Inferior parietal cortex (tissue), 1 donor: ENCODE data around the gene C22orf23.

Source experiments
- DNase-seq: peaks from one replicate; pipeline ENCODE4 v3.0.0-alpha.2; 2016; ENCODE audit errors: extremely low spot score

The C22orf23 gene

DNA sequence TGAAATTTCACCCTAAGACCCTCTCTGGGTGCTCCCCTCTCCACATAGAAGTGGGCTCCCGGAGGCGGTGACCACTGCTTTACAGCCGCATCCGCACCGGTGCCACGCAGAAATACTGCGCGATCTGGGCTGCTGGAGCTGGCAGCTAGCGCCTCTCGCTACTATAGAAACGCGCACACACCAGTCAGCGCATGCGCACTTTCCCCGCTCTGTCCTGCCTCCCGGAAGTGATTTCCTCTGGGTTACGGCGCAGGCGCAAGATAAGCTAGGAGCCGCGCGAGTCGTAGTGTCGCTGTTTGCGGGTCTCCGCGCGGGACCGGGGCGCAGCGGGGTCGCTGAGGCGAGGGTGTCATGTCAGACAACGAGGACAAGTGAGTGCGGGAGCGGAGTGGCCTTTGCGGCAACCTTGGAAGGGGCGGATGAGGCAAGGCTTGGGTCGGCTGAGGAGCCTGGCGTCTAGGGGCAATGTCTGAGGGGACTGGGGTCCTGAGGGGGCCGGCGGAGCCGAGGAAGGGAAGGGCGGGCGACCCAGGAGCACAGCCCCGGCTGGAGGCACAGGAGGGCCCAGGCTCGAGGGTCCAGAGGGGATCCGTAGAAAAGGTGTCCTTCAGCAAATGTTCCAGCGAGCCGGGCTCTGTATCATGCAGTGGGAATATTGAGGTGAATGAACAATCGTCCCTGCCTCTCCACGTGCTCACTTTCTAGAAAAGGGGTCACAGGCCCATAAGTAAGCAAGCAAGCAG is at the start of gene C22orf23, which contains the start of gene POLR2F:
Gene C22orf23 (minus strand): TSS at position 165 of the 743 bp plus-strand sequence. CDS start 452 bp downstream, outside the sequence.
Gene POLR2F (plus strand): TSS at position 263 of the 743 bp plus-strand sequence. CDS start 89 bp downstream, at position 352.
- peak; percentile 98 for DNase-seq

DNA sequence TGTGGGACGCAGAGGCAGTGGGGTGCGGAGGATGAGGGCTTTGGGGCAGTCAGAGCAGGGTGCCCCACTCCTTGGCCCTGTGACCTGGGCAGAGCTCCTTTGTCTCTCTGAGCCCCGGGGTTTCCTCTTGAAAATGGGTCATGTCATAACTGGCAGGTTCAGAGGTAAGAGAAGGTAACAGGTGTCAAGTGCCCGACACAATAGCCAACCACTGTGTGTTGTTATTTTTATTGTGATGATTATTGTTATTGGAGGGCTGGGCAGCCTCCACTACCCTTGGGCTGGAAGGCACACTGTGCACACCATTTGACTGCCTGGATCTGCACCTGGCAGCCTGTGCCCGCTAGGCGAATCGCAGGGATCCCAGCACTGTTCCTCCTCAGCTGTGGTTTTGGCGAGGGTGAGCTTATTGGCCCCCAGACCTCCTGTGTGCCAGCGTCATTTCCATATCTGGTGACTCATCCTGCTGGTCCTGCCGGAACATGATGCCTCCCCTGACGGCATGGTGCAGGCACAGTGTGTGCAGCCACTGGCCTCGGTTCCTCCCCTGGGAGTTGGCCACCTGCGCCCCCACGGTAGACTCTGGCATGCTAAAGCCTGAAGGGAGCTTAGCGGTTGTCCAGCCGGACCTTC is 46.4 kb upstream of the C22orf23 start:
- no peak for DNase-seq

DNA sequence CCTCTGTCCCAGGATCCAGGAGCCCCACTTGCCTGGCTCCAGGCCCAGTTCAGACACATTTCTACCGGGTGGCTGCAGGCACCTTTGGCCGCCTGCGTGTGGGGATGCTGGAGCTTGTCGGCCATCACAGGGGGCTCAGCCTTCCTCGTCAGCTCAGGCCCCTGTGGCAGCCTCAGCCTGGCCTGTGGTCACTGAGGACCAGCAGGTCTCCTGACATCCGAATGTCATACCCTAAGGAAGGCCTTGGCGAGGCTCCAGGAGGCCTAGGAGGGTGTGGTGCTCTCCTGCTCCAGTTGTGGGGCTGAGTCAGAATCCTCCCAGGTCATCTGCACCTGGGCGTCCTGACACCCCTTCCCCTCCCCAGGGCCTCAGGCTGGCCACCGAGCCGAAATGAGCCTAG is 45.8 kb upstream of the C22orf23 start:
- no peak for DNase-seq

DNA sequence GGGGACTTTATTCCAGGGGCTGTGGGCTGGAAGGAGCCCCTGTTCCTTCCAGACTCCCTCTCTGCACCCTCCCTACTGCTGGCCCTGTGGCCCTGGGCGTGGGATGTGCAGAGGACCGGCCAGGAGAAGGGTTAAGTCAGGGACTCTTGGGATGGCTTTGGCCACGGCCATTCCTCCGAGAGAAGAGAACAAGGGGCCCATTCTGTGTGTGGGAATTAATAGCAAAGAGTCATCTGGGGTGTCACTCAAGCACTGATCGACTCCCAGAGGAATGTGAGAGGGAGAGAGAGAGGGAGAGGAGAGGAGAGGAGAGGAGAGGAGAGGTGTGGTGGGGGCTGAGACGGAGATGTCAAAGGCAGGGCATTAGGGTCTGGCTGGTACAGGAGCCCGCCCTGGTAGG is 45.1 kb upstream of the C22orf23 start:
- peak; percentile 43 for DNase-seq

DNA sequence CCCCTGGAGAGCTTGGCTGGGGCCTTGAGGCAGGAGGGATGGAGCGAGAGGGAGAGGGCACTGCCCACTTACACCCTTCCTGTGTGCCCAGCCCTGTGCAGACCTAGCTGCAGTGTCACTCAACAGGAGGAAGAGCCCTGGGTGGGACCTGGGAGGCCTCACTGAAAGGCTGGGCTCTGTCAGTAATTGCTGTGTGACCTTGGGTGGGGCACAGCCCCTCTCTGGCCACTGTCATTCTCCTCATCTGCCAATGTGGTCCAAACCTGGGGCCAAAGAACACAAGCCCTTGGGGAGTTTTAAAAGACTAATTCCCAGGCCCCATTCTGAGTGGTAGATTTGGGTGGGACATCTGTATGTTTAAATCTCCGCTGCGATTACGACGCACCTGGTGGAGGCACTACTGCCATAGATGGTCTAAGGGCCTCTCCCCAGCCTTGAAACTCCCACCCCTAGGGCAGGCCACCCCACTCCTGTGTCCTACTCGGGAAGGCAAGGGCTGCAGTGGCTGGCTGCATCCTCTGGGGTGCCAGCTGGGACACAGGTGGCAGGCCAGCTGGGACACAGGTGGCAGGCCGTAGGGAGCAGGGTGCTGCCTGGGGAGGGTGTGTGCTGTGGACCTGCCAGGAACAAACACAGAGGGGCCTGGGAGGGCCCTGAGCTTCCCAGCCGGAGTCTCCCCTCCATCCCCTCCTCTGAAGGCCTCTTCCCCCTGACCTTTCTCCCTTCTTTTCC is 43.3 kb upstream of the C22orf23 start:
- no peak for DNase-seq

DNA sequence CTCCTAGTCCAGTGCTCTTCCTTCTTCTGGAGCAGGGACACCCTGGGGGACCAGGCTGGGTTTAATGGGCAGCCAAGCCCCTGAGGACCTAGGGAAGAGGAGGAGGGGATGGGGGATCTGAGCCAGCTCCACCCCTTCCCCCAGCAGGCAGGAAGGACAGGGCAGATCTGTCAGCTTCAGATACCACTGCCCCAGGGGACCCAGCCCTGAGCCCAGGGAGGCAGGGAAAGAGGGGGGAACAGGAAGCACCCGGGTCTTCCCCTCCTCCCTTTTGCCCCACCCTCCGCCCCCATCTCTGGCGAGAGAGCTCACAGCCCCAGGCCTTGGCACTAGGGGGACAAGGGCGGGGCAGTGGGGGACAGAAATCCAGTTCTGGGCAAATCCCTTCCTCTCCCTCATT is 42.7 kb upstream of the C22orf23 start:
- DNase-seq = no peak

DNA sequence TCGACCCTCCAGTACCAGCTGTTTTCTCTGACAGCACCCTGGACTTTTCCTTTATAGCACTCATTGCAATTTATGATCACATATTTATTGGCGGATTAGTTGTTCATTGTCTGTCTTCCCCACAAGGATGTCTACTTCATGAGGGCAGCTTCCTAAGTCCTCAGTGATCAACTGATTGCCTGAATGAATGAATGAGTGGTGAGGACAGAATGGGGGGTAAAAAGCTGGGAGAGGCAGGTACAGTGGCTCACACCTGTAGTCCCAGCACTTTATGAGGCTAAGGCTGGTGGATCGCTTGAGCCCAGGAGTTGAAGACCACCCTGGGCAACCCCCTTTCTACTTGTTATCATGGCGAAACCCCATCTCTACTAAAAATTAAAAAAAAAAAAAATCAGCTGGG is 42.1 kb upstream of the C22orf23 start:
- DNase-seq = no peak

DNA sequence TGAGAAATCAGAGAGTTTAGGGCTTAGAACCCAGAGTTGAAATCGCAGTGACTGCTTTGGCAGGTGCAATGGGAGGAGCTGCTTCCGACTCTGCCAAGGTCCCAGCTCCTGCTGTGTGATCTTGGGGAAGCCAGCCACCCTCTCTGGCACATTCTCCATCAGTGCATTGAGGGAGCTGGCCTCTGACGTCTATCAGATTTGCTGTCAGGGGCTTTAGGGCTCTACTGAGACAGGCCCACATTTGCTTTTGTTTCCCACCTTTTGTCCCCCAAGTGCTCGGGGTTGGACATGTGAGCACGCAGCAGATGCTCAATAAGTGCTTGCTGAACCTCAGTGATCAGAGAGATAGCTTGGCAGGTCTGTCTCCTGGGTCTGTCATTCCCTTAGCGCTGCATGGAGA is 41.6 kb upstream of the C22orf23 start:
- no peak for DNase-seq

DNA sequence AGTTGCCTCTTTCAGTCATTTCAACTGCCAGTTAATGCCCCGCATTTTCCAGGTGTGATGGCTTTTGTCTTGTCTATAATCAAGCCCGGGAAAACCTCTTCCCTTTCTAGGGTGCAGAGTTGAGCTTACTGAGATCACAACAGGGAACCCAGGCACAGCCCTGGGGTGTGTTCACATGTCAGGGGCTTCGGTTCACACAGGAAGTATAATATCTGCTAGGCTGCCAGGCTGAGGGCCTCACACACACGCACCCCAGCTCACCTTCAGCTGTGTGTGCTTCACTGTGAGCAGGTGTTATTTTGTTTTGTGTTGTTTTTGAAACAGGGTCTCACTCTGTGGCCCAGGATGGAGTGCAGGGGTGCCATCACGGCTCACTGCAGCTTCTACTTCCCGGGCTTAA is 40.6 kb upstream of the C22orf23 start:
- no peak for DNase-seq

DNA sequence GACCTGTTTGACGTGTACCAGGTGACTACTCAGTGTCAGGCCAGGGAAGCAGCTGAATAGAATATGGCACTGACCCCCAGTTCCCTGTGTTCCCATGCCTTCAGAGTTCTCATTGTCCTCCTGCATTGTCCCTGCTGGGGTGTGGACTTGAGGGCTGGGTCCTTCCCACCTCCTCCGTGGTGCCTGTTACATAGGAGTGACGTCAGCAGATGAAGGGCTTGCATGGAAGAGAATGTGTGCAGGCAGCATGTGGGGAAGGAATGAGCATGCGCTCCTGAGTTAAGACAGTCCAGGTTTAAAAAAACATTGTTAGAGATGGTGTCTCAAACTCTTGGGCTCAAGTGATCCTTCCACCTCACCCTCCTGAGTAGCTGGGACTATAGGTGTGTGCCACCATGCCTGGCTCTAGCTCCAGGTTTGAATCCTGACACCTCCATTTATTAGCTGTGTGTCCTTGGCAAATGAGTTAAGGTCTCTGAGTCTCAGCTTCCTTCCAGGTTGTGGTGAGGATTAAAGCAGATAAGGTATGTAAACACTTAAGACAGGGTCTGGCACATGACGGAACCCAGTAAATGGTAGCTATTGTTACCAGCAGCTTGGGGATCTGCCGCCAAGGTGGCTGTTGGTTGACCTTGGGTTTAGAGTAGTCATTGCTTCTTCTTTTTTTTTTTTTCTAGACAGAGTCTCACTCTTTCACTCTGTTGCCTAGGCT is 38.5 kb upstream of the C22orf23 start:
- no peak for DNase-seq

DNA sequence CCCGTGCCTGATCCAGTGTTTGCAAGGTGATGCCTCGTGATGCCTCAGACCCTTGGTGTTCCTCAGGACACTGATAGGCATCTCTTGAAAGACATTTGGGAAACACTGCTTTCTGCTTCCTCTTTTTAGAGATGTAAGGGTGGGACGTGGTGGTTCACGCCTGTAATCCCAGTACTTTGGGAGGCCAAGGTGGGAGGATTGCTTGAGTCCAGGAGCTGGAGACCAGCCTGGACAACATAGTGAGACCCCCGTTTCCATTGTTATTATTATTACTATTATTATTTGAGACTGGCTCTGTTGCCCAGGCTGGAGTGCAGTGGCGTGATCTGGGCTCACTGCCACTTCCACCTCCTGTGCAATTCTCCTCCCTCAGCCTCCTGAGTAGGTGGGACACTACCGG is 37.5 kb upstream of the C22orf23 start:
- DNase-seq = no peak

DNA sequence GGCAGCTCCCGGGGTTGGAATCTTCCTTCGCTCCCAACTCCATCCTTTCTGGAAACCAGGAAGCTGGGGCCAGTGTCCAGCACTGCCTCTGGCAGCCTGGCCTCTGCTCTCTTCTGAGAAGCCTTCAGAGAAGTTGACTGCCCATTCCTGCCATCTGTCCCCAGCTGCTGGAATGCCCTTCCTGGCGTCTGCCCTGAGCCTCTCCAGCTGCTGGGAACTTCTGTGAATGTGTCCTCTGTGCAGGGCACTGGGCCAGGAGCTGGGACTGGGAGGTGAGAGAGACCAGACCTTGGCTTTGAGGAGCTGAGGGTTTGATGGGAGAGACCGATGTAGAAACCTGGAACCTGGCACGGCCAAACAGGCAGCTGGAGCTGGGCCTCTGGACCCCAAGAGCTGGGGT is 36.9 kb upstream of the C22orf23 start:
- no peak for DNase-seq

DNA sequence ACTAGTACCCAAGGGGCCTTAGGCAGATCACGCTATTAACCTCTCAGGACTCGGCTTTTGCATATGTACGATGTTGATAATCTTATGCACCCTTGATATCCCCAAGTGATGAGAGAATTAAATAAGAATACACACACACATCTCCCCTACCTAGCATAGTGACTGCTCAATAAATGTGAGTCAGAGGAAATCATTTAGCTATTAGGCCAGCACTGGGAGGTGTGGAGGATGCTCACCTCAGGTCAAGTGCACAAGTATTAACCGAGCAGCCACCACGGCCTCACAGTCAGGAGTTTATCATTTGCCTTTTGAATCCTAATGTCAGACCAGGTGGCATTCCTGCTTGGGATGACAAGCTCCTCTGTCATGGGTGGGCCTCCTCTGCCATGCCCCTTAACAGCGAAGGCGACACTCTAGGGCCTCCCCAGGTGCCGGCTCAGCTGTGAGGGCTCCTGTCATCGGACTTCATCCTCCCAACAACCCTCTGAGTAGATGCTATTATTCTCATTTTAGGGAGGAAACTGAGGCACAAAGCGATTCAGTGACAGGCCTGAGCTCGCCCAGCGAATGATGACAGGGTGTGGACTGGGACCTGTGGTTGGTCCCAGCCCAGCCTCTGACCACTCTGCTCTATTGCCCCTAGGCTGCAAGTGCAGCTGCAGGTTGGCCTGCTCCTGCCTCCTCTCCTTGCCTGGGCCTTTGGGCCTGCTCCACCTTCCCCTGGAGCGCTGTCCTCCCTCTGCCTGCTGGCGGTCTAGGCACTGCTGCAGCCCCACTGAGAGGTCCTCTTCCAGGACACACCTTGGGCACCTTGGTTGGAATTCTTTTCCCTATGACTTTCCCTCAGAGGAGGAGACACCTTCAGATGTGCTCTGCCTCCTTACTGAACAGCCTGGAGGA is 36.0 kb upstream of the C22orf23 start:
- DNase-seq = no peak

DNA sequence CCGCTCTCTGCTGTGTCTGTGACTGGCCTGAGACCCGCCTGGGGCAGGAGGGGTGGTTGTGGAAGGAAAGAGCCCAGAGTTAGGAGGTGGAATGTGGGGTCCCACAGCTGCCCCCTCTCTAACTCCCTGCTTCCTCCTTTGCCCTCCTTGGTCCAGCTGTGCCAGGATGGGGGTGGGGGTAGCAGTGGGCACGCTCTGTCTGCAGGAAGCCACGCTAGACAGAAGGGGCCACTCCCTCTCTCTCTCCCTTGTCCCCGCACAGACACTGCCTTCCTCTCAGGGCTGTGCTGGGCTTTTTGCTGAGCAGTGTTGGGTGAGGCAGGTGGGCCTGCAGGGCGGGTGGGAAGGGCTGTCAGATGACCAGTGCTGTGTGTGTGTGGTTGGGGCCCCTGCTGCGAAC is 33.0 kb upstream of the C22orf23 start:
- no peak for DNase-seq

DNA sequence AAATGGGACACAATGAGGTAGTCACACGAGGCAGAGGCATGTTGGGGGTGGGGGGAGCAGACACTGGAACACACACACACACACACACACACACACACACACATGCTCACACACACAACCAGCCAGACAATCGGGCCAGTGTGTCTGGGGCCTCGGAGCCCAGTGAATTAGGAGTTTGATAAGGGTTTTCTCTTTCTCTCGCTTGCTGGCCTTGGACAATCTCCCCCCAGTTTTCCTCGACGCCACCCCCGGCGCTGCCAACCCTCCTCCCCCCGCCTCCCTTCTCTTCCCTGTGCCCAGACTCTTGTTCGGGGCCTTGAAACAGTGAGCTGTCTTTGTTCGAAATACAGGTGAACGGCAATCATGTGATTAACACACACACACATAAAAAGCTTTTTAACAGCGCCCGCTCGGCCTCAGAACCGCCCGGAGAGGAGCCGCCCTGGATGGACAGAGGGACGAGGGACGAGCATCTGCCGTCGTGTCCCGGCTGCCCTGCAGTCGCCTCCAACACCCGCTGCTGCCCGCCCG is 32.4 kb upstream of the C22orf23 start:
- DNase-seq = peak; percentile 67

DNA sequence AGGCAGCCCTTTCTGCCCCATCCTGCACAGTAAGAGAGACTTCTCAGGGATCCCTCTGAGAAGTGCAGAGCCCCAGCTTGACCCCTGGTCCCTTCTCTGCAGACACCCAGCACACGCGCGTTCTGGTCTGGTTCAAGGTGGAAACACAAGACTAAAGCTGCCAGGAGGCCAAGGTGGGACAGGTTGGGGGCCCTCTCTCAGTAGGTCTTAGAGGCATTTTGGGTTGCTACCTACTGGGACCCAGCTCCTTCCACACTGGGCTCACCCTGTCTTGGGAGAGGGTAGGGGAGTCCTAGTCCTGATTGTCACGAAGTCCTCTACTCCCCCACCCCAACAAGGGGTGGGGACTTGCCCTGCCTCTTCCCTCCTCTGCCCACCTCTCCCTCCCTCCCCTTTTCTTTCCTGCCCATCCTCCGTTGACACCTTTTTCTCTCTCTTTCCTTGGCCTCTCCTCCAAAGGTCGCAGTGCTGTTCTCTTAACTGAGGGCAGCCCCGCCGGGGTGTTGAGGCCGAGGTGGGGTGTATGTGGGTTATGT is 31.7 kb upstream of the C22orf23 start:
- DNase-seq = no peak

DNA sequence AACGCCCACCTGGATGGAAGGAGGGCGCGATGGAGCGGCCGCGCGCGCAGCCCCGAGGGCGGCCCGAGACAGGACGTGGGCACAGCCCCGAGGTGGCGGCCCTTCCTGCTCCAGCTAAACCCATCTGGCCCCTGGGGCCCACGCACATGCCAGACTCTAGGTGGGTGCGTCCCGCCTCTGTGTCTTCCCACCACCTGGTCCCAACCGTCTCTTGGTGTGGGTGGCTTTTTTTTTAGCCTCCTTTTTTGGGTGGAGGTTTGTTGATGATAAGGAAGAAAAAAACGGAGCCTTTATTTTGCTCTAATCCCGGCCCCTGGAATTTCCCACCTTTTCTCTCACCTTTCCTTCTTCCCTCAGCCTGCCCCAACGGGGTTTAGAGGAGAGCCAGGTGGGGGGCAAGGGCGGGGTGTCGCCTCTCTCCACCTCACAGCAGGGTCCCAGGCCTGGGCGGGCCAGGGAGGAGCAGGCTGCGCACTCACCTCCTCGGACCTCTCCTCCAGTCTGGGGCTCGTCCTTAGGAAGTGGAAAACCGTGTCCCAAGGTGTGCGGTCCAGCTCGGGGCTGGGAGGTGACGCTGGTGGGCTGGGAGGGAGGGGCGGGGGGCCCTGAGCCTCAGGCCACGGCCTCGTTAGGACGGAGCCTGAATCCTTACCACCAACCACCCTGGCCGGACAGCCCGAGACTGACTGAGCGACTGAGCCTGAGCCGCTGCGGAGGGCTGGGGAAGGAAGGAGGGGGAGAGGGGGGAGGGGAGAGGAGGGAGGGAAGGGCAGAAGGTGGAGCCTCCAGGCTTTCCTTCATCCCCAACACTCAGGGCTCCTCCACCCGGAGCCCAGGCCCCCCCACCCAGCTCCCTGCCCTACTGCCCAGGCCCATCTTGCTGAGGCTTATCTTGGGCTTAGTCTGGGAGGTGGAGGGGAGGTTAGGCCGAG is 30.7 kb upstream of the C22orf23 start, which contains the start of gene SOX10:
Gene SOX10 (minus strand): TSS at position 696 of the 932 bp plus-strand sequence. CDS start 771 bp downstream, outside the sequence.
- no peak for DNase-seq

DNA sequence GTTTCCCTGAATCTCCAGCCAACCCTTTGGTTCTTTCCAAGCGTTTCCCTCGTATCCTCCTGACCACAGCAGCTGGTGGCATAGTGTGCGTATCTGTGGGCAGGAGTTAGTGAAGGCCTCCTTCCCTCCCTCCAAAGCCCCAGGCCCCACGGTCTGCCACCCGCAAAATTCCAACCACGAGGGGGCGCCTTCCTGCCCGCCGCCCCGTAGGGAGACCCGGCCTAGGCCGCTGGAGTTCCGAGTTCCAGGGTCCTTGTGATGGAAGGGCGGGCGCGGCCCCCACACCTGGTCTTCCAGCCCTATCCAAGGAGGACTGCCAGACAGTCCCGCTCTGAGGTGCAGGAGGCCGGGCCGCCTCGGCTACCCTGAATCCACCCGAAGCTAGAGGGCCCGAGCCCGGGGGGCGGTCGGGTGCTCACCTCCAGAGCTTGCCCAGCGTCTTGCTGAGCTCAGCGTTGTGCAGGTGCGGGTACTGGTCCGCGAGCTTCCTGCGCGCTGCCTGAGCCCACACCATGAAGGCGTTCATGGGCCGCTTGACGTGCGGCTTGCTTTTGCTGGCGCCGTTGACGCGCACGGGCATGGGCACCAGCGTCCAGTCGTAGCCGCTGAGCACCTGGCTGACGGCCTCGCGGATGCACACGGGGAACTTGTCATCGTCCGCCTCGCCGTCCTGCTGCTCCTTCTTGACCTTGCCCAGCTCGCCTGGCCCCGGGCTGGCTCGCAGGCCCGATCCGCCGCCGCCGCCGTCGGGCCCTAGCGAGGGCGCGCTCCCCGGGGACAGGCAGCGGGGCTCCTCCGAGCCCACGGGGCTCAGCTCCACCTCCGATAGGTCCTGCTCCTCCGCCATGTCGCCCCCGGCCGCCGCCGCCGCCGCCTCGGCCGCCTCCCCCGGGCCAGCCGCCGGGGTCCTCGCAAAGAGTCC is 29.8 kb upstream of the C22orf23 start:
- DNase-seq = no peak
